SK-N-SH (cell line): ENCODE results near the gene NAV2.

ENCODE experiments used
- CTCF ChIP-seq: fragments of 200-600 bp; sonication (generic); IDR thresholded peaks from 2 replicates; pipeline ENCODE4 v1.6.1; 2017; ENCODE audit warnings: antibody characterized with exemption, mild to moderate bottlenecking, moderate library complexity
- EP300 ChIP-seq, 2 experiments: IDR thresholded peaks; 2 replicates each; pipeline versions ENCODE4 v1.4.0 to v1.6.1; 2012; ENCODE audit warnings: borderline replicate concordance in 1 of 2, low read depth in 1 of 2, low read length in 1 of 2
- GABPA ChIP-seq: IDR thresholded peaks from 2 replicates; pipeline ENCODE4 v1.4.0; 2012; ENCODE audit warnings: low read depth, mild to moderate bottlenecking
- MAX ChIP-seq: IDR thresholded peaks from 2 replicates; pipeline ENCODE4 v1.4.0; 2012; ENCODE audit warnings: low read depth
- POLR2AphosphoS5 ChIP-seq: IDR thresholded peaks from 2 replicates; pipeline ENCODE4 v1.6.1; 2012; ENCODE audit warnings: low read depth, low read length
- RAD21 ChIP-seq: IDR thresholded peaks from 2 replicates; pipeline ENCODE4 v1.6.1; 2012; ENCODE audit warnings: mild to moderate bottlenecking, low read length
- RCOR1 ChIP-seq: fragments of 150-350 bp; IDR thresholded peaks from 2 replicates; pipeline ENCODE4 v1.6.1; 2017; ENCODE audit warnings: antibody characterized with exemption, low read length
- REST ChIP-seq: IDR thresholded peaks from 2 replicates; pipeline ENCODE4 v1.6.1; 2012; ENCODE audit warnings: mild to moderate bottlenecking, low read depth, low read length, moderate library complexity
- SMC3 ChIP-seq: IDR thresholded peaks from 2 replicates; pipeline ENCODE4 v1.6.1; 2012; ENCODE audit warnings: low read depth, low read length, improper control_type of control experiment
- ZBTB33 ChIP-seq: IDR thresholded peaks from 2 replicates; pipeline ENCODE4 v1.4.0; 2012; ENCODE audit warnings: low read depth, borderline replicate concordance

- no peak for TF ChIP-seq GABPA
- no peak for TF ChIP-seq CTCF
- TF ChIP-seq EP300 (IDR thresholded peaks at IDR 0.05; ENCODE audit: borderline replicate concordance in 1 of 2, low read depth in 1 of 2, low read length in 1 of 2) = no peak
- no peak for TF ChIP-seq MAX
- no peak for TF ChIP-seq ZBTB33
- no peak for TF ChIP-seq REST
- no peak for TF ChIP-seq SMC3
- TF ChIP-seq POLR2AphosphoS5 = no peak
- TF ChIP-seq RAD21 = no peak
- no peak for TF ChIP-seq RCOR1
Observed at GRCh38 chr11:19912115-19912957, 199.7 kb downstream of the NAV2 start.
